AG08396 (cell line): ENCODE data around the gene CDYL.

Experiments used
- DNase-seq: peaks from one replicate; pipeline ENCODE4 v3.0.0; 2012; ENCODE audit warnings: low spot score, mixed read lengths

Gene CDYL

DNA sequence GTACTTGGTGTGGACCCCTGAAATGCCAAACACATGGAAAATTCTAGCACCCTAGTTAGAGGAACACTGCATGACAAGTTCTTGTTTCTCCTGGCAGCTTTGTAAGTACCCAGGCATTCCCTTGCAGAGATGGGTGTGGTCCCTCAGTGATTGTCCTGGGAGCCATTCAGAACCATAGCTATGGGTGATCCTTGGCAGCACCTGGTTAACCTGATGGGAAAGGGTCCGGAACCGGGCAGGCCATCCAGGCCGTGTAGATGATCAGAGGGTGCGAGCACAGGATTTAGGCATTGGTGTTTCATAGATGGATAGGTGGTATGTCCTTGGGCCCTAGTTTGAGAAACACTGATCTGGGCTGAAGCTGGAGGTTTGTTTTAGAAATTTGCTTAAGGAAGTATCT lies 131.9 kb downstream of the CDYL start:
- DNase-seq, result no peak

DNA sequence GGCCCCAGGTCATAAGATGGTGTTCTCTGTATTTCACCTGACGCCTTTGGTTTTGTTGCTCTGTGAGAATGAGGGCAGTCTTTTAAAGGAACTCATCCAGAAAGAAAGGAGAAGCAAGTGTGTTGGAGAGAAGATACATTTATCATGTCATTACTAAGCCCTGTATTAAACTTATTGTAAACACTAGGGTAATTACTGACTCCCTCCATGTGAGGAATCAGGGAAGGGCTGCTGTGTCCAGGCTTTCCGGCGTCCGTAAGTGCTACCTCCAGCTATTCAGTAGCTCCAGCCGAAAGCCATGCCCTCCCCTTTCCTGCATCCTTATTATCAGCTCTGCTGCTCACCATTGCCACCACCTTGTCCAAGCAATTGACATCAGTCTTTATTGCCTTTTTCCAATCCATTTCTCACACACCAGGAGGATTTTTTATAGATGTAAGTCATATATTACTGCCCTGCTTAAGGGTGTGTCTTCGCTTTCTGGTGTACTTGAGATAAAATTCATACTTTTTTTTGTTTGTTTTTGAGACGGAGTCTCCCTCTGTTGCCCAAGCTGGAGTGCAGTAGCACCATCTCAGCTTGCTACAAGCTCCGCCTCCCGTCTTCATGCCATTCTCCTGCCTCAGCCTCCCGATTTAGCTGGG lies 133.0 kb downstream of the CDYL start:
- DNase-seq, result no peak

DNA sequence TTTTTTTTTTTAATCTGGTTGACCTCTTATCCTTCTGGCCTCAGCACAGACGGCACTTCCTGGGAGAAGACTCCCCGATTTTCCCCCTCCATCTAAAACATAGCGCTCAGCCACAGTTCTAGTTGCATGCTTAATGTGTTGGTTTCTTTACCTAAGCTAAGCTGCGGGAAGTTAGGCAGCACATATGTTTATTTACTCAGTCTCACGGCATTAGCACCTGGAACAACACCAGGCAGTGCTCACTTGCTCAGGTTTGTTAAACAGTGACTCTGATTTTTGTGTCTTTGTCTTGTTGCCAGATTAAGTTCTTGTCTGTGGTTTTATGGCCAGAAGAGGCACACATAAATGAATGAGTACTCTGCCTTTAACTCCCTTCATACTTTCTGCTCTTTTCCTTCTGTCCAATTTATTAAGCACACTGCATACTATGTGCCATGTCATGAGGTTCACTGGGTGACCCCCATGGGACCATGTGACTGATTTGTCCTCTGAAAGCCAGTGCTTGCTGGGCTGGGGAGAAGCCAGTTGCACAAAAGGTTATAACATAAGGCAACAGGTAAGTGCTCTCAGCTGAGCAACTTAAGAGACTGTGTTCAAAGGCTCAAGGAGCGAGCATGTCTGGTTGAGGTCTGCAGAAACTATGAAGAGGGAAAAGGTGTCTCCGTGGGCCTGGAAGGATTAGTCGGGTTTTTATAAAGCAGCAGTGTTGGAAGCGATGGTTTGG lies 134.0 kb downstream of the CDYL start:
- no peak for DNase-seq

DNA sequence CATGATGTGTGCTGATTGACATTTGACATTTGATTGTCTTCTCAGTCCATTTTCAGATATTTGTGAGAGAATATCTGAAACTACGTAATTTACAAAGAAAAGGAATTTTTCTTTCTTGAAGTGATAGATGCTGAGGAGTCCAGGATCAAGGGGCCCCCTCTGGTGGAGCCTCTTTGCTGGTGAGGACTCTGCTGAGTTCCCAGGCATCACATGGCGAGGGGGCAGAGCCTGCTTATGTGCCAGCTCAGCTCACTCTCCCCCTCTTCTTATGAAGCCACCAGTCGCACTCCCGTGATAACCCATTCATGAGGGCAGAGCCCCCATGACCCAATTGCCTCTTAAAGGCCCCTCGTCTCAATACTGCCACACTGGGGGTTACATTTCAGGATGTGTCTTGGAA lies 136.4 kb downstream of the CDYL start:
- DNase-seq, result no peak

DNA sequence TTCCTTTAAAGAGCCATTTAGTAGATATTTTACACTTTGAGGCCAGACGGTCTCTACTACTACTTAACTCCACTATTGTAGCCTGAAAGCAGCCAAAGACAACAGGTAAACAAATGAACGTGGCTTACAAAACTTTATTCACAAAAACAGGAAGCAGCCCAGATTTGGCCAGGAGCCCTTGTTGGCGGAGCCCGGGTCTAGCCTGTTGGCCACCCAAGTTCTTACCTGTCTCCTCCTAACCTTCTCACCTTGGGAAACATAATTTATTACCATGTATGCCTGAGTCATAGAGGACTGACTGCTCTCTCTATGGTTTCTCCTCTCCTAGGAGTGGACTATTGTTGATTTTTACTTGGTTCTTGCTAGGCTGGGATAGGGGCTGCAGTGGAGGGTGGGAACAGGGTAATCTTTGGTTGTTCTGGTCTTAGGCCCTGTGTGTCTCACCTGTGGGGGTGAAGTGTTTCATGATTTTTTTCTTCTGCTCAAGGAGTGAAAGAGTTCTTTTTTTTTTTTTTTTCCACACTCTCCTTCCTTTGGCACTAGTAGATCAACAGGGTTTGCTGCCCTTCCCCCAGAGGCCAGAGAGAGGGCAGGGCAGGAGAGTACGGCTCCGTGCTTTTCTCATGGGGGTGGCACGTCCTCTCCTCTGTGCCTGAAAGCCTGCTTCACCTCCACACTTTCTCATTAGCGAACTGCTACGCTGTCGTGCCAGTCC lies 137.7 kb downstream of the CDYL start:
- DNase-seq, result no peak

DNA sequence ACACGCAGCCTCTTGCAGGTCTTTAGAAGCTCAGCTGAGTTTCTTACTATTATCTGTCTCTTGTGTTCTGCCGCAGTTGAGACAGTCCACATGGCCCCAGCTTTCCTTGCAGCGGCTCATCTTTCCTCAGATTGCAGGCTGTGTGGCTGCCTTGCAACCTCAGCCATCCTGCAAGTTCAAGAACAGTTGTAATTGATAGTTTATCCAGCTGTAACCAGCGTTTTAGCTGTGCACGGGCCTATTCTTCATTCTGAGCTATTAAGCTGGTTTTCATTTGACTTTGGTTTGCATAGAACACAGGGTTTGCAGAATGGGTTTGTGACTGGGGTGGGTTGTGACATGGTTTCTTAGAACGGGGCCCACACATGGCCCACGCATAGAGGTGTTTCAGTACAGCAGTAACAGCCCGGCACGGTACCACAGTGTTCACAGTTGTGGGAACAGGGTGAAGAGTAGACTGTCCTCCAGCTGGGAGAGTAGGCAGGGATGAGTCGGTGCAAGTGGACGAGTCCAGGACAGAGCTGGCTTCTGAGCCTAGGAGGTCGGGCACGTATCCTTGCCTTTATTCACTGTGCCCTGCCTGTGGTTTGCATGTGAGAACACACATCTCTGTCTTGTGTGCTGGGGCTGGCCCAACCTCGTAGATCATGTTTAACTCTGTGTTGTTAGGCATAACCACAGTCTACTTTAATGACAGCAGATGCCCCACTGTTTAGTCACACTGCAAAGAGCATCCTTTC lies 138.4 kb downstream of the CDYL start:
- DNase-seq, result peak; percentile 57

DNA sequence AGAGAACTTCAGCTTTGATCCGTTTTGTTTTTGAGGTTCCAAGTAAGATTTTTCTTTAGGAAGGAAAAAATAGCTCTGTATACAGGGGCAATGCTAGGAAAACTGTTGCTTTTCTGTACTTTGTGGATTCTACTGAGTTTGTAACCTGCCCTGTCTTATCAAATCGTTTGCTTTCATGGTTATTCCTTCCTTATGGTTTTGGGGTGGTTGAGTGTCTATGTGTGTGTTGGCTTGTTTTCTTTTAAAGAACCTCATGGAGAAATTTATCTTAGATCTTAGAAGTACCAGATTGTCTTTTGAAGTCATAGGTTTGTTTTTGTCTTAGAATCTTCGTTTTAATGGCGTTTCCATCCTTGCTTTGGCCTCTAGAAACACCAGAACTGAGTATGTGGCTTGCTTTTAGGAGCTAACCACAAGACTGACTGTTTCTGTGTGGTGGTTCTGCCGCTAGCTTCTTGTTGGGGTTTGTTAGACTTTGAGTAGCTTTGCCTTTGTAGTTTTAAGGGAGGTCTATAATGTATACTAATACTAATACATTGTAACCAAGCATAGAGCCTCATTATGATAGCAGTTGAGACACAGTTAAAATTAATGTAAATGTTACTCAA lies 140.9 kb downstream of the CDYL start:
- DNase-seq, result no peak

DNA sequence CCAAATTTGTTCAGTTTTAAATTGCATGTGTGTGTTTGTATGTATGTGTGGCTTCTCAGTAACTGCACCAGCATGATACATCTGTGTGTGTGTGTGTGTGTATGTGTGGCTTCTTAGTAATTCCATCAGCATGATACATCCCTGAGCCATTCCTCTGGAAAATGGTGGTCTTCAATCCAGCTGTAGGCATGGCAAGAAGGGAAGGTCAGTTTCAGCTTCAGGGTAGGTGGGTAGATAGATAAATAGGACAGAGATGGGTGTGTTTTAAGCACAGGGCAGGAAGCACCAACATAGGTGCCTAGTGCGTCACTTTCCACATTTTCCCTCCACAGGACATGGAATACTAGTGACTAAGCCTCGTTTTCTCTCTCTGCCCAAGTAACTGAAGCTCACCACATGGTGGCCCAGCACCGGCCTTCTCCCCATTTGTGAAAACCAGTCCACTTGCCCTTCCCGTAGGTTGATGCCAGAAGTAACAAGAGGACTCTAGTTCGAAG lies 144.8 kb downstream of the CDYL start:
- no peak for DNase-seq

DNA sequence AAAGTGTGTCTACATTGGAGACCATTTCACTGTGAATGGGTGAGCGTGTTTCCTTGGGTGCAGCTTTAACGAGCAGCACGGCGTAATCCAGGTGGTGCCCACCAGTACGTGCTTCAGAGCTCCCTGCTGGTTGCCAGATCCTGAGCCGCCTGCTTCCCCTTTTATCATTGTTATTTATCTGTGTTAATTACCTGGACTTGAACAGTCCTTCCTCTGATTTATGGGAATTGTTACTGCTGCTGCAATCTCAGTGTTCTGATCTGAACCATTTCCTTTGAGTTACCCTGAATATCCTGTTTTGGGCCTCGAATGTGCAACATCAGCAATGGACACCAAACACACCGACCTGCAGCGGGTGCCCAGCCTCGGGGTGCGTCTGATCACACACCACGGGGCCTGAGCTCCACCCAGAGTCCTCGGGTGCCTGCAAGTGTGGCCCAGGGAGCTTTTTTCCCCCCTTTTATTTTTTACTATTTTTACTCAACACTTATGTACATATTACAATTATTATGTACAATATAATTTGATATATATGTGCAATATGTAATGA lies 146.4 kb downstream of the CDYL start:
- DNase-seq, result no peak

DNA sequence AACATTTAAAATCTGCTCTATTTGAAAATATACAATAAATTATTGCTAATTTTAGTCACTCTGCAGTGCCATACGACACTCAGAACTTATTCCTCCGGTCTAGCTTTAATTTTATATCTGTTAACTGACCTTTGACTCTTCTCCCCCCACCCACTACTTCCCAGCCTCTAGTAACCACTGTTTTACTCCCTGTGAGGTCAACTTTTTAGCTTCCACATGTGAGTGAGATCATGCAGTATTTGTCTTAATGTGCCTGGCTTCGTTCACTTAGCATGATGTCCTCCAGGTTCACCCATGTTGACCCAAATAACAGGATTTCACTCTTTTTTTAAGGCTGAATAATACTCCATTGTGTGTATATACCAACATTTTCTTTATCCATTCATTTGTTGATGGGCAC lies 146.9 kb downstream of the CDYL start:
- no peak for DNase-seq

DNA sequence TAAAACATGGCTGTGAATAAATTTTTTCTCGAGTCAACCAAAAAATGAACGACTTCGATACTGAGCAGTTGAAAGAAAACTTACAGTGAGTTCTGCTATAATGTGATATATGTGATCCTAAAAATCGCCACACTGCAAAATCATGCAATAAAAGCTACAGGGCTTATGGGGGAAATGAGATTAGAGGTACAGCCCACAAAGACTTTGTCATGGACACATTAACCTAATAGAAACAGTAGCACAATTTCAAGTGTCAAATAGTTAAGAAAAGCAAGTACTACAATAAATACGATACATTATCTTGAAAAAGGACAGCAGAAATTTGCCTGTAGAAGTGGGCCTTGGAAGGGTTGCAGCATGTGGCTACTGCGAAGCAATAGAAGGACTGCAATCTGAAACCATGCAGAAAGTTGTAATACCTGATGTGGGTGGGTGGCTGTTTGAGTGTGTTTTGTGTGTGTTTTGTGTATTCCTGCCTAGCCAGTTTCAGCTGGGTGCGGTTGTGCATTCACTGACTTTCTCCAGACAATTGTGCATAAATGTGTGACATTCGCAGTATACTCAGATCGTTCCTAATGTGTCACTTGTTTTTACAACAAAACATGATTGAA lies 148.6 kb downstream of the CDYL start:
- DNase-seq, result no peak

DNA sequence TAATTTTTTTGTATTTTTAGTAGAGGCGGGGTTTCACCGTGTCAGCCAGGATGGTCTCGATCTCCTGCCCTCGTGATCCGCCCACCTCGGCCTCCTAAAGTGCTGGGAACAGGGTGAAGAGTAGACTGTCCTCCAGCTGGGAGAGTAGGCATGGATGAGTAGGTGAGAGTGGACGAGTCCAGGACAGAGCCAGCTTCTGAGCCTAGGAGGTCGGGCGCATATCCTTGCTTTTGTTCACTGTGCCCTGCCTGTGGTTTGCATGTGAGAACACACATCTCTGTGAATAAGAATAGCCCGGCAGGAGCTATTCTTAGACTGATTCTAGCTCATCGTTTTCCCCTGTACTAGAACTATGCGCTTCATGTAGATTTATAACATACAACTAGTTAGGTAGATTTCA lies 149.4 kb downstream of the CDYL start:
- no peak for DNase-seq

DNA sequence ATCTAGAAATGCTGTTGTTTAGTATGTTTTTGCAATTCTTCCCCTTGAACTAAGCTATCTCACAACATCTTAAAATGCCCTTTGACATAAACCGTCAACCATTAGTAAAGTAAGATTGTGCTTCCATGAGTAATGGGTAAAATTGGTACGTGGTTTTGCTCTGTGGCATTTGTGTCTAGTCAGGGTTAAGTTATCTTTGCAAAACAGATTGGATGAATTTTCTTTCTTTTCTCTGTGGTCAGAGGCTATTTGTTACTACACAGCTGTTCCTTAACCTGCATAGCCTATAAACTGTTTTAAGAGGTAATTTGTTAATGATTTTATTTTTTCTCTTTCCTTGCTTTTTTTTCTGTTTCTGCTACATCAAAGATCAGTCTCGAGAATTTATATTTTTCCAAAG lies 152.2 kb downstream of the CDYL start:
- peak; percentile 27 for DNase-seq

DNA sequence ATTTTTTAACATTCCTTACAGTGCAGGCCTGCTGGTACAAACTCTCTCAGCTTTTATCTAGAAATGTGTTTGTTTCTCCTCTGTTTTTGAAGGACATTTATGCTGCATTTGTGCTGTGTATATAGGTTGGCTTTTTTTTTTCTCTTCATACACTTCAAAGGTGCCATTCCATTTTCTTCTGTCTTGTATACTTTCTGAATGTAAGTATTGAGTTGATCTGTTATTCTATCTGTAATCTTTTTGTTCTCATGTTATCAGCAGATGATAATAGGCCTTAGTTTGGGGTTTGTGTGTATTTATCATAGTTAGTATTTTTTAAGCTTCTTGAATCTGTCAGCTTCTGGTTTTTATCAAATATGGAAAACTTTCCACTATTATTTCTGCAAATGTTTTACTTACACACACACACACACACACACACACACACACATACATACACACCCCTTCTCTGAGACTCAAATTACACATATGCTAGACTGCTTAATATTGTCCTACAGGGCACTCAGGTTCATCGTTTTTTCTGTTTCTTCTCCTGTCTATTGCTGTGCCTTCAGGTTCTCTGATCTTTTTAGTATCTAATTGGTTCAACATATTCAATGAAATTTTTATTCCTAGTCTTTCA lies 153.0 kb downstream of the CDYL start:
- no peak for DNase-seq

DNA sequence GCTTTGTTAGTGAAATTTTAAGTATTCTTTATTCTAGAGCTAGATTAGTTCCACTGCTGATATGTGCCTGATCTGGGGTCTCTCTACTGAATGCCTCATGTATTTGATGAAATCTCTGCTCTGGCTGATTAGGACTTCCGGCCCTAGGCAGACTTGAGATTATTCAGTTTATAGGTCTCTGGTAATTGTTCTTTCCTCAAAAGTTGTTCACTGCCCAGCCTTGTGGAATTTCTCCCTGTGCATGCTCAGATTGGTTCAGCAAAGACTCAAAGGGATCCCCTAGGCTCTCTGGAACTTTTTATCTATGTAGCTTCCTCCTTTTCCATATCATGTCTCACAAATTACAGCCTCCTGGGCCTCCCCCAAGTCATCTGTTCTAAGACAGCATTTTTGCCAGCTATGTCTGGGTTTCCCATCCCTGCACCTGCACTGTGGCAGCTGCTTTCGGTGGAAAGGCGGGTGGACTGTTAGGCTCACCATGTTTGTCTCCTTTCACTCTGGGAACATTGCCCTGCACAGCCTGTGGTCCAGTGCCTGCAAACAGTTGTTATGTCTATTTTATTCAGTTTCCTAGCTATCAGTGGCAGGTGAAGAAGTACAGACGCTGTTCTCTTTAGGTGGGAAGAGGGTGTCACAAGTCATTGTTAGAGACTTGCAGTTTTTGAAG lies 154.0 kb downstream of the CDYL start:
- DNase-seq, result no peak

DNA sequence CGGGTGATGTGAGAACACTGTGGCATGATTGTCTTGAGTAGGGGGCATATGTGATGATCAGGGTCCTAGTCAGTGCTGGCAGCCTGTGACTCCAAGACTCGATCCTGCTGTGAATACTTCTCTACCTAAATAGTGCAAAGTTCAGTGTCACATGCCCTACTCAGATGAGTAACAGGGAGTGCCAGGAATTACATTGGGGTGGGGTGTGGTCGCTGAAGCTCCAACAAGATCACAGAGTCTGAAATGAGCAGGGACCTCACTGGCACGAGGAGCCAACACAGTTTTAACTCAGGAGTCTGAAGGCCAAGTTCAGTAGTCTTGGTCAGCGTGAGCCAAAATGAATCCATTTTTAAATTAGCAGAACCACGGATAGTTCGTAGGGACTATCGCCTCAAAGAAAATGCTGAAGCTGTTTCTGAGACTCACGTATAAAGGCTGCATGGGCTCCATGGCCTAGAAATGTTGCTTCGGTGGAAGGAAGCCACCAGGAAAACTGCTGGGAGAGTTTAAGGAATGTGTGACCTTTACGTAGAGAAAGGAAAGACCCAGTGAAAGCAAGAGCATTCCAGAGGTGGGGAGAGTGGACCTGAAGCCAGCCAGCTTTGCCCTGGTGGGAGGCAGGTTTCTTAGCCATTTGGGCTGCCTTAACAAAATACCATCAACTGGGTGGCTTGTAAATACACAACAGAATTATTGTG lies 155.5 kb downstream of the CDYL start:
- no peak for DNase-seq

DNA sequence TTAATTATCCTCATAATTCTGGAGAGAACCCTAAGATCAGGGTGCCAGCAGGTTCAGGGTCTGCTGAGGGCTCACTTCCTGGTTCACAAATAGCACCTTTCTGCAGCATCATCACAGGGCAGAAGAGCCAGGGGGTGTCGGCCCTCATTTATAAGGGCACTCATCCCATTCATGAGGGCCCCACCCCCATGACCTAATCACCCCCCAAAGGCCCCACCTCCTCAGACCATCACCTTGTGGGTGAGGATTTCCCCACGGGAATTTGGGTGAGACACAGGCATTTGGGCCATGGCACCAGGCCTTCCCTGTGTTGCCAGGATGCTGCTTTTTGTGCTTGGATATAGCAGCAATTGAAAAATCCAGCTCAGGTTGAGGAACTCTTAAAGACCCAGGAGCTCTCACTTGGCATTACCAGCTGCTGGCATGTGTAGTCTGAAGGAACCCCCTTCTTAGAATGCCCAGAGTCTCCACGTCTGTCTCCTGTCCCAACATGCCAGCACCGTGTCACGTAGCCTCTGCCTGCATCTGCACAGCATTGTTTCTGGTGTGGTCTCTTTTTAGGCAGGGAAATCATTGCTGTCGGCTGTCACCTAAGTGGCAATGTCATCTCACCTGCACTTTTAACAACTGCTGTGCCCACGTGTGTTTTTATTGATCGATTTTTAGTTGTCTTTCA lies 156.2 kb downstream of the CDYL start:
- no peak for DNase-seq

DNA sequence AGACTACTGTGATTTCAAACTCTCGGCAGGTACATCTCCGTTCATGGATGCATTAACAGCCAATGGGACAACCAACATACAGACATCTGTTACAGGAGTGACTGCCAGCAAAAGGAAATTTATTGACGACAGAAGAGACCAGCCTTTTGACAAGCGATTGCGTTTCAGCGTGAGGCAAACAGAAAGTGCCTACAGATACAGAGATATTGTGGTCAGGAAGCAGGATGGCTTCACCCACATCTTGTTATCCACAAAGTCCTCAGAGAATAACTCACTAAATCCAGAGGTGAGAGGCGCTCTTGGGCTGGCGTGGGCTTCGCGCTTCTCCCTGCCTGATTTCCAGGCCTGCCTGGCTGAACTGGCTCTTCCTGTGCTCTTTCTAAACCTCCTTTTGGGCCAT lies 159.3 kb downstream of the CDYL start:
- no peak for DNase-seq
